B cell (primary cell): Measurements from ENCODE around the gene ZSWIM7. TPM values are rescaled to one million over a fixed set of nuclear protein-coding genes. Genes with fewer than 3 reads are reported as not detected.
A peak's percentile ranks its signal among the peaks of the same experiment; 100 is the strongest.

ENCODE experiments used
- ATAC-seq: fragments of 200-7000 bp; cut with Tn5 transposase; one replicate; pipeline ENCODE4 v1.10.0; 2021; ENCODE audit warnings: low read depth, mild to moderate bottlenecking, moderate number of reproducible peaks, moderate library complexity
- CTCF ChIA-PET: fragments of 350-600 bp; sonication (Branson Sonifier 250); formaldehyde crosslinking; loops from one replicate; lab custom pipeline; 2021; ENCODE audit warnings: antibody characterized with exemption, inconsistent platforms; lab: Charles Lee
- POLR2A ChIA-PET: fragments of 350-600 bp; sonication (Branson Sonifier 250); formaldehyde crosslinking; loops from one replicate; lab custom pipeline; 2021; ENCODE audit warnings: antibody characterized with exemption; lab: Charles Lee
- DNase-seq: peaks from one replicate; pipeline ENCODE4 v3.0.0; 2013
- H2AFZ ChIP-seq: 2 replicates; pipeline ENCODE4 v1.6.1; 2012; ENCODE audit warnings: mild to moderate bottlenecking, low read depth, low read length; ENCODE audit not compliant: insufficient read depth, poor library complexity, severe bottlenecking
- H3K27ac ChIP-seq, 2 donors: 1 replicate in 1 of 2; 2 replicates in 1 of 2; pipeline ENCODE4 v1.5.1; 2012 to 2013; ENCODE audit warnings: low read length in 2 of 2, mild to moderate bottlenecking in 2 of 2, moderate library complexity in 1 of 2
- H3K27me3 ChIP-seq, 4 experiments: fragments of 200-600 bp in 1 of 4; sonication (generic) in 1 of 4; replicated peaks in 1 of 4; 1 replicate in 2 of 4; 2 replicates in 2 of 4; pipeline versions ENCODE4 v1.6.1 to v1.7.0; 2013 to 2016; ENCODE audit warnings: low read length in 3 of 4, mild to moderate bottlenecking in 2 of 4, mixed read lengths in 1 of 4, moderate library complexity in 1 of 4; ENCODE audit not compliant: insufficient read depth in 4 of 4, control insufficient read depth in 3 of 4; ENCODE audit errors: control extremely low read depth in 1 of 4
- H3K36me3 ChIP-seq, 2 experiments: replicated peaks in 1 of 2; 1 replicate in 1 of 2; 2 replicates in 1 of 2; pipeline versions ENCODE4 v1.6.1 to v1.7.1; 2013; ENCODE audit warnings: low read length in 1 of 2; ENCODE audit not compliant: insufficient read depth in 2 of 2, control insufficient read depth in 1 of 2; ENCODE audit errors: control extremely low read depth in 1 of 2, extremely low read depth in 1 of 2
- H3K4me1 ChIP-seq, 2 donors: fragments of 200-600 bp in 1 of 2; sonication (generic) in 1 of 2; 1 replicate in 1 of 2; 2 replicates in 1 of 2; pipeline versions ENCODE4 v1.5.1 to v1.6.1; 2013 to 2017; ENCODE audit warnings: low read length in 2 of 2; ENCODE audit not compliant: control insufficient read depth in 2 of 2, insufficient read depth in 2 of 2
- H3K4me2 ChIP-seq: replicated peaks from 2 replicates; pipeline ENCODE3; 2012; ENCODE audit warnings: mild to moderate bottlenecking, low read depth, low read length; ENCODE audit not compliant: poor library complexity, severe bottlenecking
- H3K4me3 ChIP-seq, 5 experiments: fragments of 200-600 bp in 1 of 5; sonication (generic) in 1 of 5; 1 replicate in 3 of 5; 2 replicates in 2 of 5; pipeline versions ENCODE4 v1.5.1 to v1.7.0; 2011 to 2016; ENCODE audit warnings: low read length in 4 of 5, mild to moderate bottlenecking in 4 of 5, low read depth in 2 of 5, control low read depth in 1 of 5, moderate library complexity in 1 of 5; ENCODE audit not compliant: insufficient read depth in 1 of 5; ENCODE audit errors: control extremely low read depth in 1 of 5, extremely low read depth in 1 of 5
- H3K79me2 ChIP-seq: fragments of 200-600 bp; sonication (generic); one replicate; pipeline ENCODE4 v1.6.0; 2016; ENCODE audit warnings: low read length; ENCODE audit not compliant: control insufficient read depth, insufficient read depth
- H3K9ac ChIP-seq: fragments of 200-600 bp; sonication (generic); 2 replicates; pipeline ENCODE4 v1.6.1; 2017; ENCODE audit warnings: mild to moderate bottlenecking, low read length, moderate library complexity
- H3K9me3 ChIP-seq, 3 donors: one replicate each; pipeline versions ENCODE4 v1.6.1 to v1.7.1; 2013; ENCODE audit warnings: low read length in 2 of 3; ENCODE audit not compliant: control insufficient read depth in 2 of 3, insufficient read depth in 1 of 3; ENCODE audit errors: control extremely low read depth in 1 of 3
- H4K20me1 ChIP-seq: 2 replicates; pipeline ENCODE4 v1.6.0; 2012; ENCODE audit warnings: mild to moderate bottlenecking, low read length; ENCODE audit not compliant: insufficient read depth, control insufficient read depth, poor library complexity, severe bottlenecking
- H3K27ac Mint-ChIP-seq: one replicate; pipeline ENCODE4 v1.8.0; 2021; ENCODE audit warnings: mixed read lengths
- H3K27me3 Mint-ChIP-seq: one replicate; pipeline ENCODE4 v1.8.0; 2021; ENCODE audit warnings: mixed read lengths
- H3K4me1 Mint-ChIP-seq: one replicate; pipeline ENCODE4 v1.8.0; 2021; ENCODE audit warnings: mixed read lengths
- H3K4me3 Mint-ChIP-seq: one replicate; pipeline ENCODE4 v1.8.0; 2021; ENCODE audit warnings: mixed read lengths
- H3K9me3 Mint-ChIP-seq: one replicate; pipeline ENCODE4 v1.8.0; 2022; ENCODE audit warnings: mixed read lengths; ENCODE audit not compliant: insufficient read depth
- CTCF ChIP-seq: fragments of 200-600 bp; IDR thresholded peaks from one replicate; pipeline ENCODE4 v1.8.0; 2022; ENCODE audit warnings: antibody characterized with exemption, mild to moderate bottlenecking
- EZH2 ChIP-seq: IDR thresholded peaks from 2 replicates; pipeline ENCODE4 v1.6.1; 2012; ENCODE audit warnings: borderline replicate concordance, low read depth, mild to moderate bottlenecking, moderate library complexity, low read length; ENCODE audit not compliant: insufficient read depth, poor library complexity, severe bottlenecking
- whole genome bisulfite sequencing: methylation state at CpG from one replicate; pipeline ENCODE4 v1.1.5; 2013; ENCODE audit warnings: missing lambda C conversion rate; ENCODE audit not compliant: insufficient coverage; 5-methylcytosine and 5-hydroxymethylcytosine counted together
- intact Hi-C: fragments of 100-400 bp; cut with micrococcal nuclease; formaldehyde crosslinking; loops from one replicate; pipeline ENCODE4 v1.10.0; 2022
- polyA plus RNA-seq: library from polyadenylated mRNA; depleted of rRNA; stranded (reverse); fragments of >200 nt; gene quantifications from 2 replicates; pipeline ENCODE4 v1.2.3, GENCODE V29; 2012
- total RNA-seq, 2 donors: library from RNA; stranded (reverse); fragments of 120-200 nt in 1 of 2; gene quantifications; 1 replicate in 1 of 2; 2 replicates in 1 of 2; pipeline versions ENCODE4 v1.2.3 to v1.2.4, GENCODE V29; 2013 to 2022

Gene ZSWIM7
- total and polyA plus RNA-seq, 2 donors (not counting 1 experiment from before 2014, with no cell fraction given) = 25.1 to 39.3 TPM

GRCh38 chr17:16026895-16027294 lies 27.4 kb upstream of the ZSWIM7 start:
- WGBS = 100% methylated on average over 3 of the region's 5 CpGs
- H3K4me3 ChIP-seq = no peak overlapping the region
- H3K27ac ChIP-seq = no peak overlapping the region
- ATAC-seq = no peak
- ChIA-PET POLR2A (no interaction called here), CTCF (no interaction called here)
- intact Hi-C loops = no loop called here
- no peaks in the 10 kb centered on the region for H3K9me3 ChIP-seq
- no peaks in the 10 kb centered on the region for H3K27me3 ChIP-seq
- no peaks in the 10 kb centered on the region for H3K4me1 ChIP-seq
- no peaks in the 10 kb centered on the region for H4K20me1 ChIP-seq
- H3K9ac ChIP-seq = no peak overlapping the region
- no peak for TF ChIP-seq CTCF
- no peak for TF ChIP-seq EZH2
- H3K4me1 Mint-ChIP-seq = peaks cover 12% of the 10 kb centered on the region
- H3K36me3 ChIP-seq = peaks cover 19 to 77% of the 10 kb centered on the region in 2 experiments
- DNase-seq = no peak
- H3K4me2 ChIP-seq = no peak overlapping the region
- H3K9me3 Mint-ChIP-seq = no peaks in the 10 kb centered on the region
- H2AFZ ChIP-seq = no peak overlapping the region
- H3K27me3 Mint-ChIP-seq = no peaks in the 10 kb centered on the region
- H3K4me3 Mint-ChIP-seq = no peak overlapping the region
- no peaks in the 10 kb centered on the region for H3K79me2 ChIP-seq
- peak overlapping the region; percentile 57 for H3K27ac Mint-ChIP-seq

DNA sequence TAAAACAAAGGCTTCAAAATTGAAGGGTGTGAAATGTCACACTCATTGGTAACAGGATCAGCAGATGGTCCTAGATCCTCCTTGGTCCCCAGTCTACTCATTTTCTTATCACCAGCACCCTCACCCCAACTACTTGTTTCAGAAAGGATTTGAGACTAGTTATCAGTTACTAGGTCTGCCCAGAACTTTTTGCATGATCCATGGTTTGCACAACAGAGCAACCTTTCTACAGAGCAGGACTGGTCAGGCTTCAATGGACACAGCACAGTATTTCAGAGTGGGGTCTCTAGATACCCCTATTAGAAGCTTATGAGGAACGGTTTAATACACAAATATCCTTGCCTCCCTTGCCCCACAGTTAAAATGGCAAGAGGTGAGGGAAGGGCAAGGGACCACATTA lies 25.7 kb upstream of the ZSWIM7 start:
- ATAC-seq (no peak), DNase-seq (no peak)
- Histone ChIP-seq H3K79me2 (peaks cover 3% of the 10 kb centered on the region), H3K27ac (no peak overlapping the region), H2AFZ (no peak overlapping the region), H3K4me3 (no peak overlapping the region), H3K4me1 (no peaks in the 10 kb centered on the region), H3K9ac (no peak overlapping the region), H3K27me3 (no peaks in the 10 kb centered on the region), H3K36me3 (peaks cover 21 to 61% of the 10 kb centered on the region in 2 experiments), H3K9me3 (no peaks in the 10 kb centered on the region), H3K4me2 (no peak overlapping the region), H4K20me1 (no peaks in the 10 kb centered on the region)
- TF ChIP-seq CTCF = no peak
- no peak for TF ChIP-seq EZH2
- CTCF ChIA-PET = no interaction called here
- Mint-ChIP-seq H3K27me3 (no peaks in the 10 kb centered on the region), H3K4me1 (peaks cover 12% of the 10 kb centered on the region), H3K4me3 (no peak overlapping the region), H3K27ac (no peak overlapping the region), H3K9me3 (no peaks in the 10 kb centered on the region)
- no CpG with 5 or more reads among the region's 1 CpG for WGBS
- intact Hi-C loops = no loop called here
- POLR2A ChIA-PET = interaction anchor here (0.6 kb wide), 1 partner anchor 506 kb away, joined by 5 read pairs; no protein-coding TSS in a partner anchor
